Dermis blood vessel endothelial cell (primary cell): ENCODE data around the gene TM6SF1. TPM values are rescaled to one million over a fixed set of nuclear protein-coding genes. Genes with fewer than 3 reads are reported as not detected.
"Not testable (repeated sequence)": the region's sequence is repeated elsewhere in the genome, so short reads cannot be mapped to it uniquely, and the experiment has no call there.

Experiments
- DNase-seq: peaks from one replicate; pipeline ENCODE4 v3.0.0; 2010
- total RNA-seq: library from RNA; depleted of rRNA; stranded (reverse); fragments of >200 nt; gene quantifications from 2 replicates; pipeline ENCODE4 v1.2.3, GENCODE V29; 2014

Gene TM6SF1
- total RNA-seq, 1 donor from 2014 or later = 41.9 TPM

GRCh38 chr15:83118968-83119367, 11.5 kb downstream of the TM6SF1 start:
- no peak for DNase-seq

GRCh38 chr15:83119968-83120581, 12.6 kb downstream of the TM6SF1 start:
- DNase-seq = no peak

GRCh38 chr15:83123529-83123928, 16.1 kb downstream of the TM6SF1 start:
- no peak for DNase-seq

GRCh38 chr15:83127547-83128150, 20.2 kb downstream of the TM6SF1 start:
- peak; percentile 37 for DNase-seq

- DNase-seq = no peak
Observed at GRCh38 chr15:83129791-83130190, 22.3 kb downstream of the TM6SF1 start.

GRCh38 chr15:83132861-83133523, 25.5 kb downstream of the TM6SF1 start:
- DNase-seq = no peak

- not testable (repeated sequence) for DNase-seq
Observed at GRCh38 chr15:83142151-83142550, 34.7 kb downstream of the TM6SF1 start.

- DNase-seq = no peak
Observed at GRCh38 chr15:83144771-83145170, 37.3 kb downstream of the TM6SF1 start.

- DNase-seq = no peak
Observed at GRCh38 chr15:83153288-83153687, 45.8 kb downstream of the TM6SF1 start.

- no peak for DNase-seq
Observed at GRCh38 chr15:83155942-83156341, 48.5 kb downstream of the TM6SF1 start.

GRCh38 chr15:83158393-83158792, 50.9 kb downstream of the TM6SF1 start:
- peak; percentile 15 for DNase-seq

GRCh38 chr15:83160741-83161140, 53.3 kb downstream of the TM6SF1 start:
- no peak for DNase-seq

- peak; percentile 40 for DNase-seq
Observed at GRCh38 chr15:83163032-83163431, 55.6 kb downstream of the TM6SF1 start.

- DNase-seq = peak; percentile 77
Observed at GRCh38 chr15:83164111-83164770, 56.8 kb downstream of the TM6SF1 start.

GRCh38 chr15:83164771-83165404, 57.4 kb downstream of the TM6SF1 start:
- DNase-seq = peak; percentile 4

- no peak for DNase-seq
Observed at GRCh38 chr15:83166218-83166617, 58.8 kb downstream of the TM6SF1 start.

- no peak for DNase-seq
Observed at GRCh38 chr15:83166830-83167229, 59.4 kb downstream of the TM6SF1 start.

GRCh38 chr15:83169576-83169975, 62.1 kb downstream of the TM6SF1 start:
- not testable (repeated sequence) for DNase-seq

GRCh38 chr15:83170474-83171165, 63.2 kb downstream of the TM6SF1 start:
- no peak for DNase-seq

- DNase-seq = no peak
Observed at GRCh38 chr15:83174891-83175290, 67.4 kb downstream of the TM6SF1 start.

- no peak for DNase-seq
Observed at GRCh38 chr15:83178390-83178789, 70.9 kb downstream of the TM6SF1 start.

GRCh38 chr15:83178869-83179325, 71.5 kb downstream of the TM6SF1 start:
- DNase-seq = no peak
